ENCODE data around the gene SCN7A. TPM values are rescaled to one million over a fixed set of nuclear protein-coding genes. Genes with fewer than 3 reads are reported as not detected.

The SCN7A gene
- total RNA-seq, 2 donors from 2014 or later: 0.18 to 0.29 TPM

- Mint-ChIP-seq H3K9me3 (no peaks in the 10 kb centered on the region), H3K36me3 (ENCODE audit: low read depth) (no peaks in the 10 kb centered on the region), H3K4me3 (no peak overlapping the region), H3K4me1 (peaks cover 10% of the 10 kb centered on the region), H3K27me3 (ENCODE audit: insufficient read depth) (peaks cover 40% of the 10 kb centered on the region), H3K27ac (no peak overlapping the region)
- TF ChIP-seq CTCF (conservative IDR thresholded peaks at IDR 0.05): no peak
- no peaks in the 10 kb centered on the region for H3K9me3 ChIP-seq (ENCODE audit: control insufficient read depth, low read length)
- H3K27ac ChIP-seq (ENCODE audit: low read depth, low read length): no peak overlapping the region
- no peaks in the 10 kb centered on the region for H3K36me3 ChIP-seq (ENCODE audit: control insufficient read depth, insufficient read depth, low read length)
- H3K4me1 ChIP-seq (ENCODE audit: control insufficient read depth, insufficient read depth, low read length): no peaks in the 10 kb centered on the region
- DNase-seq: no peak
- no peak overlapping the region for H3K4me3 ChIP-seq (ENCODE audit: low read length)
- peaks cover 51% of the 10 kb centered on the region for H3K27me3 ChIP-seq (ENCODE audit: control insufficient read depth, insufficient read depth, low read length, poor library complexity, severe bottlenecking)
- no peak overlapping the region for H3K9ac ChIP-seq (ENCODE audit: extremely low read depth, low read length, poor library complexity, severe bottlenecking)
- WGBS, 2 experiments (ENCODE audit: insufficient coverage in 1 of 2, insufficient read length in 1 of 2): 86 to 100% methylated on average over 1 of the region's 1 CpG
These were observed 113.4 kb downstream of the SCN7A start for GRCh38 chr2:166380615-166381014.

- Histone ChIP-seq H3K4me1 (ENCODE audit: control insufficient read depth, insufficient read depth, low read length) (no peaks in the 10 kb centered on the region), H3K4me3 (ENCODE audit: low read length) (no peak overlapping the region), H3K9me3 (ENCODE audit: control insufficient read depth, low read length) (no peaks in the 10 kb centered on the region), H3K27me3 (ENCODE audit: control insufficient read depth, insufficient read depth, low read length, poor library complexity, severe bottlenecking) (peaks cover 89% of the 10 kb centered on the region), H3K36me3 (ENCODE audit: control insufficient read depth, insufficient read depth, low read length) (no peaks in the 10 kb centered on the region), H3K9ac (ENCODE audit: extremely low read depth, low read length, poor library complexity, severe bottlenecking) (no peak overlapping the region), H3K27ac (ENCODE audit: low read depth, low read length) (no peak overlapping the region)
- TF ChIP-seq CTCF (conservative IDR thresholded peaks at IDR 0.05): no peak
- peaks cover 65% of the 10 kb centered on the region for H3K27me3 Mint-ChIP-seq (ENCODE audit: insufficient read depth)
- no peaks in the 10 kb centered on the region for H3K36me3 Mint-ChIP-seq (ENCODE audit: low read depth)
- DNase-seq: no peak
- WGBS, 2 experiments (ENCODE audit: insufficient coverage in 1 of 2, insufficient read length in 1 of 2): 49 to 50% methylated on average over 2 of the region's 2 CpGs
- no peaks in the 10 kb centered on the region for H3K9me3 Mint-ChIP-seq
- peak overlapping the region; percentile 70 for H3K4me3 Mint-ChIP-seq
- H3K27ac Mint-ChIP-seq: no peak overlapping the region
- H3K4me1 Mint-ChIP-seq: peaks cover 14% of the 10 kb centered on the region
These were observed 117.2 kb downstream of the SCN7A start for GRCh38 chr2:166376873-166377272.

- H3K27me3 ChIP-seq (ENCODE audit: control insufficient read depth, insufficient read depth, low read length, poor library complexity, severe bottlenecking): peaks cover 93% of the 10 kb centered on the region
- H3K27ac ChIP-seq (ENCODE audit: low read depth, low read length): no peak overlapping the region
- TF ChIP-seq CTCF (conservative IDR thresholded peaks at IDR 0.05): no peak
- Mint-ChIP-seq H3K27me3 (ENCODE audit: insufficient read depth) (peaks cover 67% of the 10 kb centered on the region), H3K4me3 (peak overlapping the region; percentile 70), H3K36me3 (ENCODE audit: low read depth) (no peaks in the 10 kb centered on the region), H3K27ac (no peak overlapping the region), H3K4me1 (peaks cover 14% of the 10 kb centered on the region), H3K9me3 (no peaks in the 10 kb centered on the region)
- H3K9me3 ChIP-seq (ENCODE audit: control insufficient read depth, low read length): no peaks in the 10 kb centered on the region
- H3K9ac ChIP-seq (ENCODE audit: extremely low read depth, low read length, poor library complexity, severe bottlenecking): no peak overlapping the region
- 13 to 14% methylated on average over 5 to 8 of the region's 11 CpGs for WGBS, 2 experiments (ENCODE audit: insufficient coverage in 1 of 2, insufficient read length in 1 of 2)
- no peaks in the 10 kb centered on the region for H3K36me3 ChIP-seq (ENCODE audit: control insufficient read depth, insufficient read depth, low read length)
- no peak for DNase-seq
- peak overlapping the region; percentile 73 for H3K4me3 ChIP-seq (ENCODE audit: low read length)
- H3K4me1 ChIP-seq (ENCODE audit: control insufficient read depth, insufficient read depth, low read length): no peaks in the 10 kb centered on the region
These were observed 117.6 kb downstream of the SCN7A start for GRCh38 chr2:166376488-166376828.

Measured in endodermal cell (in vitro differentiated cells).